ENCODE measurements around the gene TUBB.

- no peak for TF ChIP-seq CTCF (IDR thresholded peaks at IDR 0.05 in 8 of 11, conservative IDR thresholded peaks at IDR 0.05 in 3 of 11)
- TF ChIP-seq POLR2A (IDR thresholded peaks at IDR 0.05) = no peak
Observed at GRCh38 chr6:30689022-30689865, 30.9 kb upstream of the TUBB start.
